H1 (cell line): ENCODE measurements around the gene CHMP1B. TPM values are rescaled to one million over a fixed set of nuclear protein-coding genes. Genes with fewer than 3 reads are reported as not detected.

ENCODE experiments used
- CTCF ChIA-PET: fragments of 300-600 bp; sonication (Branson Sonifier 250); formaldehyde crosslinking; loops from one replicate; lab custom pipeline; 2021; ENCODE audit not compliant: partially characterized antibody; lab: Charles Lee
- POLR2A ChIA-PET: fragments of 300-600 bp; sonication (Branson Sonifier 250); formaldehyde crosslinking; loops from one replicate; lab custom pipeline; 2021; ENCODE audit warnings: inconsistent platforms; ENCODE audit not compliant: partially characterized antibody; lab: Charles Lee
- DNase-seq, 2 experiments: peaks; one replicate each; pipeline versions ENCODE4 v3.0.0 to v3.0.0-alpha.2; 2010 to 2022; ENCODE audit warnings: low spot score in 2 of 2, low read depth in 1 of 2, mixed read lengths in 1 of 2
- FAIRE-seq: peaks from 2 replicates; lab custom pipeline; 2011; peaks lifted over from hg19 to GRCh38; lab: Jason Lieb, UNC
- H2AFZ ChIP-seq: 2 replicates; pipeline ENCODE4 v1.8.1; 2012; ENCODE audit warnings: low read length, inconsistent platforms
- H2AK5ac ChIP-seq: 2 replicates; pipeline ENCODE4 v1.6.1; 2013; ENCODE audit warnings: low read depth, low read length
- H2BK120ac ChIP-seq: replicated peaks from 2 replicates; pipeline ENCODE3; 2013; ENCODE audit warnings: low read depth, low read length, inconsistent platforms
- H2BK12ac ChIP-seq: 2 replicates; pipeline ENCODE4 v1.6.1; 2013; ENCODE audit warnings: low read depth, low read length
- H2BK15ac ChIP-seq: 2 replicates; pipeline ENCODE4 v1.6.1; 2013; ENCODE audit warnings: low read length
- H2BK20ac ChIP-seq: 2 replicates; pipeline ENCODE4 v1.6.1; 2013; ENCODE audit warnings: low read length
- H2BK5ac ChIP-seq: 2 replicates; pipeline ENCODE4 v1.6.1; 2013; ENCODE audit warnings: low read depth, low read length
- H3K14ac ChIP-seq: 2 replicates; pipeline ENCODE4 v1.6.1; 2013; ENCODE audit warnings: inconsistent platforms; ENCODE audit not compliant: insufficient read length
- H3K18ac ChIP-seq: 2 replicates; pipeline ENCODE4 v1.6.1; 2013; ENCODE audit warnings: low read length; ENCODE audit errors: extremely low read depth
- H3K23ac ChIP-seq: 2 replicates; pipeline ENCODE4 v1.6.1; 2013; ENCODE audit warnings: inconsistent platforms; ENCODE audit not compliant: insufficient read length
- H3K23me2 ChIP-seq: 2 replicates; pipeline ENCODE4 v1.6.1; 2013; ENCODE audit warnings: low read depth, low read length
- H3K27ac ChIP-seq: 2 replicates; pipeline ENCODE4 v1.6.1; 2011; ENCODE audit warnings: low read depth, low read length, inconsistent platforms
- H3K27me3 ChIP-seq, 4 experiments: replicated peaks in 1 of 4; 1 replicate in 1 of 4; 2 replicates in 3 of 4; pipeline versions ENCODE4 v1.6.1 to v1.8.1; 2011 to 2013; ENCODE audit warnings: low read length in 3 of 4, mild to moderate bottlenecking in 3 of 4, inconsistent platforms in 2 of 4, mixed read lengths in 2 of 4, moderate library complexity in 1 of 4; ENCODE audit not compliant: control insufficient read depth in 3 of 4, insufficient read depth in 3 of 4; ENCODE audit errors: extremely low read depth in 1 of 4
- H3K36me3 ChIP-seq, 4 experiments: 2 replicates each; pipeline versions ENCODE4 v1.6.1 to v1.8.1; 2011 to 2013; ENCODE audit warnings: mild to moderate bottlenecking in 4 of 4, low read length in 3 of 4, moderate library complexity in 2 of 4, control low read depth in 1 of 4, inconsistent platforms in 1 of 4; ENCODE audit not compliant: insufficient read depth in 4 of 4, control insufficient read depth in 2 of 4
- H3K4ac ChIP-seq: replicated peaks from 2 replicates; pipeline ENCODE3; 2013; ENCODE audit warnings: low read length, low read depth, mixed read lengths, inconsistent platforms; ENCODE audit not compliant: insufficient read length
- H3K4me1 ChIP-seq, 4 experiments: replicated peaks in 1 of 4; 1 replicate in 1 of 4; 2 replicates in 3 of 4; pipeline versions ENCODE4 v1.6.1 to v1.8.1; 2011 to 2013; ENCODE audit warnings: low read length in 3 of 4, inconsistent platforms in 2 of 4, mixed read lengths in 1 of 4; ENCODE audit not compliant: insufficient read depth in 4 of 4, control insufficient read depth in 3 of 4
- H3K4me2 ChIP-seq, 2 experiments: 2 replicates each; pipeline versions ENCODE4 v1.6.1 to v1.8.1; 2011 to 2013; ENCODE audit warnings: low read depth in 2 of 2, low read length in 2 of 2, control low read depth in 1 of 2, inconsistent platforms in 1 of 2, mild to moderate bottlenecking in 1 of 2; ENCODE audit not compliant: insufficient read depth in 1 of 2
- H3K4me3 ChIP-seq, 4 experiments: fragments of 200-600, 300-600 bp in 1 of 4; sonication (generic), shearing (Covaris generic), sonication (Bioruptor Twin) in 1 of 4; 2 replicates each; pipeline versions ENCODE4 v1.5.1 to v1.8.1; 2011 to 2016; ENCODE audit warnings: low read length in 4 of 4, low read depth in 3 of 4, control low read depth in 2 of 4, inconsistent platforms in 2 of 4, mild to moderate bottlenecking in 2 of 4, mixed read lengths in 1 of 4, moderate library complexity in 1 of 4; ENCODE audit not compliant: insufficient read depth in 2 of 4; ENCODE audit errors: extremely low read depth in 1 of 4
- H3K56ac ChIP-seq: replicated peaks from 2 replicates; pipeline ENCODE3; 2013; ENCODE audit warnings: low read depth, mild to moderate bottlenecking, mixed read lengths, low read length, inconsistent platforms; ENCODE audit not compliant: insufficient read length
- H3K79me1 ChIP-seq: 2 replicates; pipeline ENCODE4 v1.6.1; 2013; ENCODE audit warnings: low read depth, low read length, control low read depth
- H3K79me2 ChIP-seq, 2 experiments: 2 replicates each; pipeline versions ENCODE4 v1.6.1 to v1.8.1; 2012 to 2013; ENCODE audit warnings: low read length in 2 of 2, mild to moderate bottlenecking in 2 of 2, inconsistent platforms in 1 of 2; ENCODE audit not compliant: insufficient read depth in 2 of 2, control insufficient read depth in 1 of 2
- H3K9ac ChIP-seq, 4 experiments: replicated peaks in 1 of 4; 1 replicate in 1 of 4; 2 replicates in 3 of 4; pipeline versions ENCODE4 v1.6.1 to v1.8.1; 2011 to 2013; ENCODE audit warnings: low read depth in 3 of 4, low read length in 3 of 4, control low read depth in 2 of 4, mild to moderate bottlenecking in 2 of 4, moderate library complexity in 2 of 4, inconsistent platforms in 1 of 4; ENCODE audit errors: extremely low read depth in 1 of 4
- H3K9me3 ChIP-seq, 2 experiments: 2 replicates each; pipeline versions ENCODE4 v1.6.1 to v1.8.1; 2012 to 2013; ENCODE audit warnings: mild to moderate bottlenecking in 2 of 2, moderate library complexity in 2 of 2, control low read depth in 1 of 2, inconsistent platforms in 1 of 2, low read depth in 1 of 2, low read length in 1 of 2, mixed read lengths in 1 of 2; ENCODE audit not compliant: insufficient read depth in 2 of 2
- H4K20me1 ChIP-seq, 2 experiments: replicated peaks in 1 of 2; 2 replicates each; pipeline versions ENCODE3 to v1.8.1; 2011 to 2013; ENCODE audit warnings: inconsistent platforms in 2 of 2, low read length in 2 of 2, mild to moderate bottlenecking in 1 of 2; ENCODE audit not compliant: insufficient read depth in 2 of 2, control insufficient read depth in 1 of 2
- H4K5ac ChIP-seq: 2 replicates; pipeline ENCODE4 v1.6.1; 2013; ENCODE audit warnings: low read length, low read depth, mixed read lengths, inconsistent platforms; ENCODE audit not compliant: insufficient read length
- H4K8ac ChIP-seq: 2 replicates; pipeline ENCODE4 v1.8.0; 2013; ENCODE audit warnings: mild to moderate bottlenecking, moderate library complexity, low read length, inconsistent platforms; ENCODE audit not compliant: insufficient read depth; ENCODE audit errors: extremely low read depth
- H4K91ac ChIP-seq: replicated peaks from 2 replicates; pipeline ENCODE3; 2013; ENCODE audit warnings: low read length, mixed read lengths, inconsistent platforms; ENCODE audit not compliant: insufficient read length
- BACH1 ChIP-seq: IDR thresholded peaks from 2 replicates; pipeline ENCODE4 v1.6.1; 2012; ENCODE audit warnings: low read length, improper control_type of control experiment
- CBX5 ChIP-seq: fragments of 300-800, 300-1000 bp; sonication (generic); IDR thresholded peaks from 2 replicates; pipeline ENCODE4 v1.7.1; 2016; ENCODE audit warnings: antibody characterized with exemption, low read length, low read depth
- JUND ChIP-seq: IDR thresholded peaks from 2 replicates; pipeline ENCODE4 v1.6.1; 2011; ENCODE audit warnings: mild to moderate bottlenecking, improper control_type of control experiment, low read length
- MAX ChIP-seq: IDR thresholded peaks from 2 replicates; pipeline ENCODE4 v1.6.1; 2012; ENCODE audit warnings: inconsistent platforms
- RNF2 ChIP-seq: fragments of 200-900, 300-1000 bp; sonication (generic); IDR thresholded peaks from 2 replicates; pipeline ENCODE4 v1.7.1; 2016; ENCODE audit warnings: borderline replicate concordance, low read depth, mild to moderate bottlenecking, antibody characterized with exemption, low read length; ENCODE audit not compliant: poor library complexity, severe bottlenecking; ENCODE audit errors: missing control alignments
- RXRA ChIP-seq: IDR thresholded peaks from 2 replicates; pipeline ENCODE4 v1.6.1; 2011; ENCODE audit warnings: low read depth, mild to moderate bottlenecking, low read length, moderate library complexity; ENCODE audit not compliant: insufficient read depth
- TAF7 ChIP-seq: optimal IDR thresholded peaks from 2 replicates; pipeline ENCODE3; 2011; ENCODE audit warnings: low read depth, mild to moderate bottlenecking, inconsistent platforms, low read length, moderate library complexity, borderline replicate concordance
- TEAD4 ChIP-seq: IDR thresholded peaks from 2 replicates; pipeline ENCODE4 v1.6.1; 2012; ENCODE audit warnings: low read depth, low read length, inconsistent platforms, mixed read lengths
- WGBS, 2 experiments: shearing (Covaris generic) in 1 of 2; methylation state at CpG; one replicate each; pipeline versions ENCODE4 v1.1.6 to v1.1.7; 2013 to 2015; ENCODE audit warnings: low lambda C conversion rate in 2 of 2, mixed read lengths in 2 of 2, inconsistent platforms in 1 of 2, low coverage in 1 of 2, missing lambda C conversion rate in 1 of 2; ENCODE audit not compliant: insufficient replicate concordance in 2 of 2, insufficient coverage in 1 of 2, insufficient read length in 1 of 2; ENCODE audit errors: extremely low coverage in 1 of 2, missing lambda C conversion rate in 1 of 2; 5-methylcytosine and 5-hydroxymethylcytosine counted together
- polyA plus RNA-seq, 7 experiments: library from polyadenylated mRNA; depleted of rRNA in 3 of 7; stranded (reverse) in 5 of 7; unstranded in 2 of 7; fragments of >200 nt in 5 of 7; fragments of 200-250 nt in 2 of 7; gene quantifications; 1 replicate in 5 of 7; 2 replicates in 1 of 7; 4 replicates in 1 of 7; pipeline versions ENCODE4 v1.2.1 to v1.2.3, GENCODE V29; 2011 to 2013; ENCODE audit warnings: missing spikeins in 2 of 7, mixed read lengths in 2 of 7
- total RNA-seq: library from RNA; stranded (reverse); fragmentation: NEBNext Ultra II Directional; extraction: Animal tissue kit (Norgen Biotek cat#: 25700); gene quantifications from 2 replicates; pipeline ENCODE4 v1.2.1, GENCODE V29; 2021

CHMP1B gene
- total and polyA plus RNA-seq, 2 of the 8 experiments (the other 6 are each of a cell fraction or from before 2014, with no cell fraction given), result 30.5 to 43.2 TPM

GRCh38 chr18:11880586-11881304 is 29.5 kb downstream of the CHMP1B start:
- Histone ChIP-seq H2BK15ac (no peak overlapping the region), H4K91ac (no peak overlapping the region), H3K79me2 (no peaks in the 10 kb centered on the region), H4K20me1 (peaks cover 0 to 3% of the 10 kb centered on the region in 2 experiments), H2AK5ac (no peak overlapping the region), H3K4ac (peak overlapping the region; percentile 38), H3K18ac (no peak overlapping the region), H3K23me2 (no peaks in the 10 kb centered on the region), H3K4me2 (no peak overlapping the region), H3K4me1 (no peaks in the 10 kb centered on the region; a peak in 1 of 7 replicates), H2BK20ac (no peak overlapping the region), H2AFZ (no peak overlapping the region), H3K23ac (no peak overlapping the region), H3K14ac (no peak overlapping the region), H3K79me1 (no peaks in the 10 kb centered on the region; the same call in 1 of the 2 replicates), H2BK5ac (no peak overlapping the region), H3K27ac (no peak overlapping the region), H3K56ac (no peak overlapping the region), H4K5ac (no peak overlapping the region), H3K4me3 (no peak overlapping the region), H3K36me3 (peaks cover 0 to 11% (median 0%) of the 10 kb centered on the region in 4 experiments; a peak in 4 of 8 replicates), H3K27me3 (no peaks in the 10 kb centered on the region), H2BK120ac (no peak overlapping the region), H3K9me3 (0 out of 4 replicates have a peak, but pooled peaks cover 0 to under 1% of the 10 kb centered on the region in 2 experiments), H2BK12ac (no peak overlapping the region), H3K9ac (no peak overlapping the region; a peak in 1 of 7 replicates), H4K8ac (no peak overlapping the region)
- no peak for FAIRE-seq
- TF ChIP-seq BACH1, result no peak
- TF ChIP-seq TEAD4, result no peak
- no peak for TF ChIP-seq RNF2
- no peak for TF ChIP-seq RXRA
- no peak for TF ChIP-seq JUND
- TF ChIP-seq TAF7, result no peak
- TF ChIP-seq CBX5, result no peak
- TF ChIP-seq MAX, result no peak
- 91% methylated on average over 30 of the region's 30 CpGs; no CpG with 5 or more reads in 1 of the 2 experiments for whole genome bisulfite sequencing, 2 experiments
- DNase-seq, result no peak
- ChIA-PET CTCF (interaction anchor here (0.7 to 2.1 kb wide), 6 partner anchors 9 to 225 kb away, joined by 3 to 7 read pairs (median 4); no protein-coding TSS in a partner anchor), POLR2A (interaction anchor here (0.6 to 1.2 kb wide), 2 partner anchors 11 to 22 kb away, joined by 3 to 4 read pairs; no protein-coding TSS in a partner anchor)
